H1 (cell line): ENCODE results near the gene RBM47. TPM values are rescaled to one million over a fixed set of nuclear protein-coding genes. Genes with fewer than 3 reads are reported as not detected.

ENCODE experiments used
- CTCF ChIA-PET: fragments of 300-600 bp; sonication (Branson Sonifier 250); formaldehyde crosslinking; loops from one replicate; lab custom pipeline; 2021; ENCODE audit not compliant: partially characterized antibody; lab: Charles Lee
- POLR2A ChIA-PET: fragments of 300-600 bp; sonication (Branson Sonifier 250); formaldehyde crosslinking; loops from one replicate; lab custom pipeline; 2021; ENCODE audit warnings: inconsistent platforms; ENCODE audit not compliant: partially characterized antibody; lab: Charles Lee
- DNase-seq, 2 experiments: peaks; one replicate each; pipeline versions ENCODE4 v3.0.0 to v3.0.0-alpha.2; 2010 to 2022; ENCODE audit warnings: low spot score in 2 of 2, low read depth in 1 of 2, mixed read lengths in 1 of 2
- FAIRE-seq: peaks from 2 replicates; lab custom pipeline; 2011; peaks lifted over from hg19 to GRCh38; lab: Jason Lieb, UNC
- H2AFZ ChIP-seq: 2 replicates; pipeline ENCODE4 v1.8.1; 2012; ENCODE audit warnings: low read length, inconsistent platforms
- H2AK5ac ChIP-seq: 2 replicates; pipeline ENCODE4 v1.6.1; 2013; ENCODE audit warnings: low read depth, low read length
- H2BK120ac ChIP-seq: replicated peaks from 2 replicates; pipeline ENCODE3; 2013; ENCODE audit warnings: low read depth, low read length, inconsistent platforms
- H2BK12ac ChIP-seq: 2 replicates; pipeline ENCODE4 v1.6.1; 2013; ENCODE audit warnings: low read depth, low read length
- H2BK15ac ChIP-seq: 2 replicates; pipeline ENCODE4 v1.6.1; 2013; ENCODE audit warnings: low read length
- H2BK20ac ChIP-seq: 2 replicates; pipeline ENCODE4 v1.6.1; 2013; ENCODE audit warnings: low read length
- H2BK5ac ChIP-seq: 2 replicates; pipeline ENCODE4 v1.6.1; 2013; ENCODE audit warnings: low read depth, low read length
- H3K14ac ChIP-seq: 2 replicates; pipeline ENCODE4 v1.6.1; 2013; ENCODE audit warnings: inconsistent platforms; ENCODE audit not compliant: insufficient read length
- H3K18ac ChIP-seq: 2 replicates; pipeline ENCODE4 v1.6.1; 2013; ENCODE audit warnings: low read length; ENCODE audit errors: extremely low read depth
- H3K23ac ChIP-seq: 2 replicates; pipeline ENCODE4 v1.6.1; 2013; ENCODE audit warnings: inconsistent platforms; ENCODE audit not compliant: insufficient read length
- H3K23me2 ChIP-seq: 2 replicates; pipeline ENCODE4 v1.6.1; 2013; ENCODE audit warnings: low read depth, low read length
- H3K27ac ChIP-seq: 2 replicates; pipeline ENCODE4 v1.6.1; 2011; ENCODE audit warnings: low read depth, low read length, inconsistent platforms
- H3K27me3 ChIP-seq, 4 experiments: replicated peaks in 1 of 4; 1 replicate in 1 of 4; 2 replicates in 3 of 4; pipeline versions ENCODE4 v1.6.1 to v1.8.1; 2011 to 2013; ENCODE audit warnings: low read length in 3 of 4, mild to moderate bottlenecking in 3 of 4, inconsistent platforms in 2 of 4, mixed read lengths in 2 of 4, moderate library complexity in 1 of 4; ENCODE audit not compliant: control insufficient read depth in 3 of 4, insufficient read depth in 3 of 4; ENCODE audit errors: extremely low read depth in 1 of 4
- H3K36me3 ChIP-seq, 4 experiments: 2 replicates each; pipeline versions ENCODE4 v1.6.1 to v1.8.1; 2011 to 2013; ENCODE audit warnings: mild to moderate bottlenecking in 4 of 4, low read length in 3 of 4, moderate library complexity in 2 of 4, control low read depth in 1 of 4, inconsistent platforms in 1 of 4; ENCODE audit not compliant: insufficient read depth in 4 of 4, control insufficient read depth in 2 of 4
- H3K4ac ChIP-seq: replicated peaks from 2 replicates; pipeline ENCODE3; 2013; ENCODE audit warnings: low read length, low read depth, mixed read lengths, inconsistent platforms; ENCODE audit not compliant: insufficient read length
- H3K4me1 ChIP-seq, 4 experiments: replicated peaks in 1 of 4; 1 replicate in 1 of 4; 2 replicates in 3 of 4; pipeline versions ENCODE4 v1.6.1 to v1.8.1; 2011 to 2013; ENCODE audit warnings: low read length in 3 of 4, inconsistent platforms in 2 of 4, mixed read lengths in 1 of 4; ENCODE audit not compliant: insufficient read depth in 4 of 4, control insufficient read depth in 3 of 4
- H3K4me2 ChIP-seq, 2 experiments: 2 replicates each; pipeline versions ENCODE4 v1.6.1 to v1.8.1; 2011 to 2013; ENCODE audit warnings: low read depth in 2 of 2, low read length in 2 of 2, control low read depth in 1 of 2, inconsistent platforms in 1 of 2, mild to moderate bottlenecking in 1 of 2; ENCODE audit not compliant: insufficient read depth in 1 of 2
- H3K4me3 ChIP-seq, 4 experiments: fragments of 200-600, 300-600 bp in 1 of 4; sonication (generic), shearing (Covaris generic), sonication (Bioruptor Twin) in 1 of 4; 2 replicates each; pipeline versions ENCODE4 v1.5.1 to v1.8.1; 2011 to 2016; ENCODE audit warnings: low read length in 4 of 4, low read depth in 3 of 4, control low read depth in 2 of 4, inconsistent platforms in 2 of 4, mild to moderate bottlenecking in 2 of 4, mixed read lengths in 1 of 4, moderate library complexity in 1 of 4; ENCODE audit not compliant: insufficient read depth in 2 of 4; ENCODE audit errors: extremely low read depth in 1 of 4
- H3K56ac ChIP-seq: replicated peaks from 2 replicates; pipeline ENCODE3; 2013; ENCODE audit warnings: low read depth, mild to moderate bottlenecking, mixed read lengths, low read length, inconsistent platforms; ENCODE audit not compliant: insufficient read length
- H3K79me1 ChIP-seq: 2 replicates; pipeline ENCODE4 v1.6.1; 2013; ENCODE audit warnings: low read depth, low read length, control low read depth
- H3K79me2 ChIP-seq, 2 experiments: 2 replicates each; pipeline versions ENCODE4 v1.6.1 to v1.8.1; 2012 to 2013; ENCODE audit warnings: low read length in 2 of 2, mild to moderate bottlenecking in 2 of 2, inconsistent platforms in 1 of 2; ENCODE audit not compliant: insufficient read depth in 2 of 2, control insufficient read depth in 1 of 2
- H3K9ac ChIP-seq, 4 experiments: replicated peaks in 1 of 4; 1 replicate in 1 of 4; 2 replicates in 3 of 4; pipeline versions ENCODE4 v1.6.1 to v1.8.1; 2011 to 2013; ENCODE audit warnings: low read depth in 3 of 4, low read length in 3 of 4, control low read depth in 2 of 4, mild to moderate bottlenecking in 2 of 4, moderate library complexity in 2 of 4, inconsistent platforms in 1 of 4; ENCODE audit errors: extremely low read depth in 1 of 4
- H3K9me3 ChIP-seq, 2 experiments: 2 replicates each; pipeline versions ENCODE4 v1.6.1 to v1.8.1; 2012 to 2013; ENCODE audit warnings: mild to moderate bottlenecking in 2 of 2, moderate library complexity in 2 of 2, control low read depth in 1 of 2, inconsistent platforms in 1 of 2, low read depth in 1 of 2, low read length in 1 of 2, mixed read lengths in 1 of 2; ENCODE audit not compliant: insufficient read depth in 2 of 2
- H4K20me1 ChIP-seq, 2 experiments: replicated peaks in 1 of 2; 2 replicates each; pipeline versions ENCODE3 to v1.8.1; 2011 to 2013; ENCODE audit warnings: inconsistent platforms in 2 of 2, low read length in 2 of 2, mild to moderate bottlenecking in 1 of 2; ENCODE audit not compliant: insufficient read depth in 2 of 2, control insufficient read depth in 1 of 2
- H4K5ac ChIP-seq: 2 replicates; pipeline ENCODE4 v1.6.1; 2013; ENCODE audit warnings: low read length, low read depth, mixed read lengths, inconsistent platforms; ENCODE audit not compliant: insufficient read length
- H4K8ac ChIP-seq: 2 replicates; pipeline ENCODE4 v1.8.0; 2013; ENCODE audit warnings: mild to moderate bottlenecking, moderate library complexity, low read length, inconsistent platforms; ENCODE audit not compliant: insufficient read depth; ENCODE audit errors: extremely low read depth
- H4K91ac ChIP-seq: replicated peaks from 2 replicates; pipeline ENCODE3; 2013; ENCODE audit warnings: low read length, mixed read lengths, inconsistent platforms; ENCODE audit not compliant: insufficient read length
- BRCA1 ChIP-seq: IDR thresholded peaks from 2 replicates; pipeline ENCODE4 v1.6.1; 2012; ENCODE audit warnings: low read depth, low read length, improper control_type of control experiment
- CBX5 ChIP-seq: fragments of 300-800, 300-1000 bp; sonication (generic); IDR thresholded peaks from 2 replicates; pipeline ENCODE4 v1.7.1; 2016; ENCODE audit warnings: antibody characterized with exemption, low read length, low read depth
- CEBPB ChIP-seq: IDR thresholded peaks from 2 replicates; pipeline ENCODE4 v1.6.1; 2012; ENCODE audit warnings: low read depth, low read length
- CHD1 ChIP-seq: IDR thresholded peaks from 2 replicates; pipeline ENCODE4 v1.6.1; 2012; ENCODE audit warnings: low read depth, low read length, improper control_type of control experiment
- CTBP2 ChIP-seq: IDR thresholded peaks from 2 replicates; pipeline ENCODE4 v1.7.0; 2011; ENCODE audit warnings: borderline replicate concordance, mild to moderate bottlenecking, moderate library complexity, mixed read lengths, low read length; ENCODE audit not compliant: insufficient read depth, insufficient read length
- GABPA ChIP-seq: IDR thresholded peaks from 2 replicates; pipeline ENCODE4 v1.6.1; 2011; ENCODE audit warnings: mild to moderate bottlenecking, low read length, moderate library complexity, borderline replicate concordance; ENCODE audit not compliant: insufficient read depth
- POU5F1 ChIP-seq: IDR thresholded peaks from 2 replicates; pipeline ENCODE4 v1.6.1; 2011; ENCODE audit warnings: low read depth, mild to moderate bottlenecking, low read length, moderate library complexity
- WGBS, 2 experiments: shearing (Covaris generic) in 1 of 2; methylation state at CpG; one replicate each; pipeline versions ENCODE4 v1.1.6 to v1.1.7; 2013 to 2015; ENCODE audit warnings: low lambda C conversion rate in 2 of 2, mixed read lengths in 2 of 2, inconsistent platforms in 1 of 2, low coverage in 1 of 2, missing lambda C conversion rate in 1 of 2; ENCODE audit not compliant: insufficient replicate concordance in 2 of 2, insufficient coverage in 1 of 2, insufficient read length in 1 of 2; ENCODE audit errors: extremely low coverage in 1 of 2, missing lambda C conversion rate in 1 of 2; 5-methylcytosine and 5-hydroxymethylcytosine counted together
- polyA plus RNA-seq, 7 experiments: library from polyadenylated mRNA; depleted of rRNA in 3 of 7; stranded (reverse) in 5 of 7; unstranded in 2 of 7; fragments of >200 nt in 5 of 7; fragments of 200-250 nt in 2 of 7; gene quantifications; 1 replicate in 5 of 7; 2 replicates in 1 of 7; 4 replicates in 1 of 7; pipeline versions ENCODE4 v1.2.1 to v1.2.3, GENCODE V29; 2011 to 2013; ENCODE audit warnings: missing spikeins in 2 of 7, mixed read lengths in 2 of 7
- total RNA-seq: library from RNA; stranded (reverse); fragmentation: NEBNext Ultra II Directional; extraction: Animal tissue kit (Norgen Biotek cat#: 25700); gene quantifications from 2 replicates; pipeline ENCODE4 v1.2.1, GENCODE V29; 2021

Gene RBM47
- total and polyA plus RNA-seq, 2 of the 8 experiments (the other 6 are each of a cell fraction or from before 2014, with no cell fraction given), result 42.8 to 78.9 TPM

- Histone ChIP-seq H2BK120ac (no peak overlapping the region), H4K91ac (no peak overlapping the region), H3K79me1 (no peaks in the 10 kb centered on the region), H4K5ac (no peak overlapping the region), H2BK12ac (no peak overlapping the region), H3K18ac (no peak overlapping the region), H2BK20ac (no peak overlapping the region), H3K56ac (no peak overlapping the region), H3K27me3 (no peaks in the 10 kb centered on the region), H3K23ac (no peak overlapping the region), H3K79me2 (peaks cover 0 to 10% of the 10 kb centered on the region in 2 experiments; a peak in 1 of 4 replicates), H3K4me2 (no peak overlapping the region), H4K20me1 (no peaks in the 10 kb centered on the region), H3K27ac (no peak overlapping the region), H2BK15ac (no peak overlapping the region), H3K23me2 (no peaks in the 10 kb centered on the region), H2BK5ac (no peak overlapping the region), H3K14ac (no peak overlapping the region), H2AK5ac (no peak overlapping the region)
- ChIA-PET POLR2A (no interaction called here), CTCF (no interaction called here)
- 88% methylated on average over 1 of the region's 1 CpG; no CpG with 5 or more reads in 1 of the 2 experiments for WGBS, 2 experiments
- no peak for FAIRE-seq
- TF ChIP-seq BRCA1, result no peak
- TF ChIP-seq POU5F1, result no peak
- no peak for TF ChIP-seq CBX5
- TF ChIP-seq CTBP2, result no peak
- no peak for TF ChIP-seq GABPA
- no peak for TF ChIP-seq CHD1
- no peak for TF ChIP-seq CEBPB
- TF ChIP-seq, all 59 proteins: peak for 0
- Histone ChIP-seq H3K9me3 (no peaks in the 10 kb centered on the region), H3K4ac (no peak overlapping the region), H3K4me1 (no peaks in the 10 kb centered on the region), H3K9ac (no peak overlapping the region), H4K8ac (no peak overlapping the region), H3K4me3 (no peak overlapping the region), H3K36me3 (no peaks in the 10 kb centered on the region), H2AFZ (no peak overlapping the region)
- DNase-seq, result no peak
Observed at GRCh38 chr4:40502934-40503333, 126.7 kb downstream of the RBM47 start.
